NCI-H510A treated with DMSO at 0.1 percent for 48 hours (cell line): Measurements from ENCODE around the gene DGKI.

Source experiments
- DNase-seq: peaks from one replicate; lab custom pipeline; 2025; lab: John Stamatoyannopoulos, UW

DGKI gene

GRCh38 chr7:137652721-137653120 is 194.1 kb downstream of the DGKI start:
- DNase-seq: no peak

DNA sequence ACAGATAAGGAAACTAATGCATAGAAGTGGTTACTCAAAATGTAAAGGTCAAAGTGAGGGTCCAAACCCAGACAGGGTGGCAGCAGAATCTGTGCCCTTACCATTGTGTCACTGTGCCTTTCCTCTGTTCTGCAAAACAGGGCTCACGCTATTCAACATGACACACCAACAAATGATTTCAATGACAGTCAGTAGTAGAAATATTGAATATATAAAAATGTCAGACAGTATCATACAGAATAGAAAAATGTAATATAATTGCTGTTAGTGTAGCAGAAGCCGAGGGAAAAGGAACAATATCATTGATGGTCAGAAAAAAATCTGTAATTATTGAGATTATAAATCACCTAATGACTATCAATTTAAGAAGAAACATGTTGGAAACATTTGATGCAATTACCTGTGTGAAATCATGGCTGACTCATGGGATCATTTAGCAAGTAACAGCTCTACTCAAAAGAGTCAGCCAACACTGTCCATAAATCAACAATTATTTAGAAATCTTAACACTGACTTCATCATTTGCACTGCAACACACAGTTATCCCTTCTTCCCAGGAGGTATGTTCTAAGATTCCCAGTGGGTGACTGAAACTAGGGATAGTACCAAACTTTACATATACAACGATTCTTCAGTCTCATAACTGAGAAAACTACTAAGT is 198.7 kb downstream of the DGKI start:
- DNase-seq: no peak

DNA sequence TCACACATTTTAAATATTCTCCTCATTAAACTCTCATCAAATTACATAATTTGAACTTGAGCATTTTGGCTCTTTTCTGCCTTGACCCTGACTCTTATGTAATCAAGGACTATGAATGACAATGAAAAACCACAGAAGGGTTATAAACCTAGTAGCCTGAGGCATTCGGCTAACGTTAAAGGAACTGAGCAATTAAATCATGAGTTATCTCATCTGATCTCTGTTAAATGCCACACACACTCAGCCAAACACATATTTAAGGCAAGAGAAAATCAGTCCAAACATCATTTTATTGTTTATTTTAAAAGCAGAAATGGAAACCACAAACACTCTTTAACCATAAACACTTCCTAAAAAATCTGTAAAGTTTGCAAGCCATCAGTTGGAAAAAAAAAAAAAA is 204.3 kb downstream of the DGKI start:
- DNase-seq: no peak

DNA sequence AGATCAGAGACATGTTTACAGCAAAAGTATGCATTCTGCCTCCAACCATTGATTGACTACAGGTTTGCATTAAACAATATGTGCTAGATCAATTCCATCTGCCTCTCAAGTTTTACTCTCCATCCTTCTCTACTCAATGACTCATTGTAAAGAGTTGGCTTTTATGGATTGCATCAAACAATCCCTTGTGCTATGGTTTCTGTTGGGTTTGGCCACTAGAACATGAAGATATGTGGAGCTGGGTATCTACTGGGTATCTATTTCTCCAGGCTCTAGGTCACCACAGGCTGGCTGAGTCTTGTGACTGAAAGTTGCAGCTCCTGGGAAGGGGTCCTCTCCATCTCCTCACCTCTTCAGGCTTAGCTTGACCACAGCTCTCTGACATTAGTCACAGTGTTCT is 204.7 kb downstream of the DGKI start:
- no peak for DNase-seq

DNA sequence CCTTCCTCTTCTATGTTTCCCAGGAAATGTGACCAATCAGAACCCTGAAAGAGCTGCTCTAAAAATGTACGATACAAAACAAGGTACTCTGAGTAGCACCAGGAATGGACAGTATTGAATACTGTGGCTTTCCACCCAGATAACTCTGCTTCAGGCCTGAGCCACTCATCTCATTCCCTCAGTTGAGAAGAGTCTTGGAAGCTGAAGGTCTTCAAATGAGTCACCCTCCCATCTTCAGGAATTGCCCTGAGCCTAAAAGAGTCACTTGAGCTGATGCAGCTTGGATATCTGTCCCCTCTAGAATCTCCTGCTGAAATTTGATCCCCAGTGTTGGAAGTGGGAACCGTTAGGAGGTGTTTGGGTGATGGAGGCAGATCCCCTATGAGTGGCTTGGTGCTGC is 210.4 kb downstream of the DGKI start:
- no peak for DNase-seq

DNA sequence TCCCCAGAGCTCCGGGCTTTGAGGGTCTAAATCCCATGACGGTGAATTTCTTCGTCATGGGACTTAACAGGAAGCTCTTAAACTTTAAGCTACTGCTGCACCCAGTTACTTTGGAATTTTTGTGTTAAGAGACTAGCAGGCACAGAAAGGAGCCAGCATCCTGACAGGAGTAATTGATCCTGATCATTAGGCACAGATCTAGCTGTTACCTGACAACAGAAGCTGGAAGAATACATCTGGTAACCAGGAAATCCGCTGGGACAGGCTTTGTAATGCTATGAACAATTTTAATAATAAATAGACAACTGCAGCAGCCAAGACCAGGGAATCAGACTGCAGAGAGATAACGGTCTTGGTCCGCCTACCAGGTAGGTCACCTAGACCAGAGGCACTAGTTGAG is 210.9 kb downstream of the DGKI start:
- DNase-seq: no peak

GRCh38 chr7:137635132-137635531 is 211.6 kb downstream of the DGKI start:
- no peak for DNase-seq

DNA sequence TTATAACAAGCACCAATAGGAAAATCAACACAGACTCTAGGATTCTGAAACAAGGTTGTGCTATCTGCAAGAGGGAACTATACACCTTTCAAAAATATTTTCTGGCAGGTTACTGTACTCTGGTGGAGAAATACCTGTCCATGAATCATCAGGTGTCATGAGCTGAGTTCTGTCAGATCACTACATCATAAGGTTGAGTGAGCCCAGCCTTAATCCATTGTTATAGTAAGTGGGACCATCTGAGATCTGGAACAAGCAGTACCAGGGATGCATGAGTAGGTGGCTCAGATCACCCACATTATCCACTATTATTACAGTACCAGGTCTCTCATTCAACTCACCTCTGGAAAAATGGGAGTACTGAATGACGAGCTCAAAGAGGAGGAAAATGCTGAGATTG is 212.4 kb downstream of the DGKI start:
- no peak for DNase-seq

GRCh38 chr7:137633133-137633532 is 213.6 kb downstream of the DGKI start:
- no peak for DNase-seq

GRCh38 chr7:137628216-137628615 is 218.6 kb downstream of the DGKI start:
- no peak for DNase-seq

GRCh38 chr7:137626469-137627067 is 220.2 kb downstream of the DGKI start:
- DNase-seq: peak; percentile 4

- DNase-seq: no peak
These were observed 221.6 kb downstream of the DGKI start for GRCh38 chr7:137625197-137625596.

- DNase-seq: no peak
These were observed 227.6 kb downstream of the DGKI start for GRCh38 chr7:137619181-137619580.

- DNase-seq: no peak
These were observed 228.0 kb downstream of the DGKI start for GRCh38 chr7:137618748-137619147.

DNA sequence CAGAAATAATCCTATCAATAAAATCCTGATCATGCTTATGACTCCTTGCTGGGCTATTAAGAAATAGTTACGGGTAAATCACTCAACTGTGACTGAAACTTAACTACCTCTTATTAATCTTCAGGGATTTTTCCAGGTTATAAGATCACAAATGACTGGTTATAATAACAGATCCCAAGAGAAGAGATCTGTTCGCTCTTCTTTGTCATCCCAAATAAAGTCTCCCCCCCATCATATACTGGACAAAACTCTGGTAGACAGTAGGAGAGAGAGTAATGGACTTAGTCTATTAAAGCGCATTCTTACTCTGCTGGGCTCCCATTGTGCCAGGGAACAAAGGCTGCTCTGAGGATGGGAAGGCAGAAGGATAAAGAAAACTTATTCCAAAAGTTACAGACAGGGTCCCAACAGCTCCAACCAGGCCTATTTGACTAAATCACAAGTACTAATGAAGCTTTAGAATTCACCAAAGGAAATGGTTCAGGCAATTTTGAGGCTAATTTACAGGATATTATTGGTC is 233.7 kb downstream of the DGKI start:
- no peak for DNase-seq

DNA sequence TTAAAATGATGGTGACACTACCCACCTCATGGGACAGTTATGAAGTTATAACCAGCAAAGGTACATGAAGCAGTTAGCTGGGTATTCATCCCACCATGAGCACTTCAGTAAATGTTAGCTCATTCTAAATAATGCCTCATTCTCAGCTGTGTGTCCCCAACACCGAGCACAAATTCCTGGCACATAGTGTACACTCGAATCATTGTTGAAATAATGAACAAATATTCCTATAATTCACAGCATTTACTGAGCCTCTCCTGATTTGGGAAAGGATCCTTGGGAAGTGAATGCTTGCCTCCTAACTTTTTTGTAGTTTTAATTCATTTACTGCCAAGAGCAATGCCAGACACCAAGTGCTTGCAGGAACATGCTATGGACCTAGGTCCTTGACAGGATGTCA is 235.2 kb downstream of the DGKI start:
- DNase-seq: no peak

DNA sequence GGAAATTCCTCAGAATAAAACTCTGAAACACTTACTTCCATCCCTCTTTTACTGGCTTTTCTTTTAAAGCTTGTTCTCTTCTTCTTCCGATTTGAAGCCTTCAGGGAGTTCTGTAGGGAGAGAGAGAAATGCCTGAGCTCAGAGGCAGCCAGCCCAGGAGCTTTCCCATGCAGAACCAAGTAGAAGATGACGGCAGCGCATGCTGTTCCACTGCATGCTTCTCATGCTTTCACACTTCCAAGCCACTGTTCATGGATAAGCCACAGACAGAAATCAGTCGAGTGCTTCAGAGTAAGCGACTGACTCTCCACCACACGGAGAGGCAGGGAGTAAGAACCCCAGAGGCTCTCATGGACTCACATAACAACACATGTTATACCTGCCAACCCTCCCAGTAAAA is 237.3 kb downstream of the DGKI start:
- DNase-seq: no peak

DNA sequence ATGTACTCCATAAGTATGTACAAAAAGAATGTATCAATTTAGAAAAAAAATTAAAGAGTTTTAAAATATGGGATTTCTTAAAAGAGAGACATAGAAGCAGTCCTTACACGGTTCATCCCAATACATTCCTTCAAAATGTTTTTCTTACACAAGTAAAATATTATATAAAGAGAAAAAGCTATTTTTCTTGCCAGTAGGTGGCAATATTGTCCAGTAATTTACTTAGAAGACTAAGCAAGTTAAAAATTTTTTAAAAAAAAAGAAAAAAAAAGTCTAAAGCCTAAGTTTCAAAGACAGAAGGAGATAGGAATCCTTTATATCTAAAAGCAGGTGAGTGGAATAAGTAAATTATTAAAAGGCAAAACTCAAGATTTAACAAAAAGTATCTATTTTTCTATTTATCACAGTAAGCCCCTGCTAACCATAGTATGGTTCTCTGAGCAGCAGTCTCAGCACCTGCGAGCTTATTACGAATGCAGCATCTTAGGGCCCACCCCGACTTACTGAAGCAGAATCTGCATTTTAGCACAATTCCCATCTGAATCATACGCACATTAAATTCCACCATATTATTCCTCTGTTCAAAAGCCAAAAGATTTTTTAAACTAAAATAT is 240.6 kb downstream of the DGKI start:
- DNase-seq: peak; percentile 17

GRCh38 chr7:137603043-137603442 is 243.7 kb downstream of the DGKI start:
- no peak for DNase-seq

DNA sequence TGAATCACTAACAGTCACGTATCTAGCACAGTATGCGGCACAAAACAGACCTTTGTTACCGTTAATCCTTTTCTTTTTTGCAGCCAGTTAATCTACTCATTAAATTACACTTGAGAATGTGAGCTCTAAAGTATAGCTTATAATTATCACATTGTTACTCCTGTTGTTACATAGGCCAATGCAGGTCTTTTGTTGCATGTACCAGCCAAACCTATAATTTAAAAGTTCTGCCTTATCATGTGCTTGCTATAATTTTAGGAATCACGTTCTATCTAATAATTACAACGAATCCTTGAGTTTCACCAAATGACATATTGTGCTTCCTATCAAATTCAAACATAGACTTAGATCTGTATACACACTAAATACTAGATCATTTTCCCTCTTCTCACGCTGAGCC is 245.1 kb downstream of the DGKI start:
- DNase-seq: no peak

DNA sequence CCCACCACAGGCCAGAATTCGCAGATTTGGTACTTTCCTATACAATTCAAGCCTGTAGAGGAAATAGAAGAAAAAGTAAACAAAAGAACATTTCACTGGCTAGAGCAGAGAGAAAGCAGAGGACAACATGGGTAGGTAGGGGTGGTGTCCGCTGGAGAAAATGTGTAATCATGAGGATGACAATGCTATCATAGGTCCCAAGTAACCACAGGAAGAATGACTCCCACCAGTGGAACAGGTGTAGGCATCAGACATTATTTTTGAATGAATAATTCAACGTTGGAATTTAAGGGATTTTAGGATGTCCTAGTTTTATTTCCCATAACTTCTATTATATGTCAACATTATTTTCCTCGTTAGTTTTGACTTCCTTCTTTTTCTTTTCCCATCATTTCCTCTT is 248.9 kb downstream of the DGKI start:
- no peak for DNase-seq

GRCh38 chr7:137593115-137593711 is 253.6 kb downstream of the DGKI start:
- DNase-seq: no peak

- peak; percentile 69 for DNase-seq
These were observed 254.4 kb downstream of the DGKI start for GRCh38 chr7:137592232-137592896.
